ENCODE data around the gene ZMYM4.

- no peak for TF ChIP-seq CTCF (IDR thresholded peaks at IDR 0.05)
- no peak for TF ChIP-seq POLR2AphosphoS5 (IDR thresholded peaks at IDR 0.05; ENCODE audit: low read depth, low read length)
- no peak for TF ChIP-seq EZH2phosphoT487 (IDR thresholded peaks at IDR 0.05; ENCODE audit: borderline replicate concordance, low read depth)
- no peak for TF ChIP-seq EP300 (IDR thresholded peaks at IDR 0.05; ENCODE audit: borderline replicate concordance in 1 of 2, low read depth in 1 of 2, low read length in 1 of 2)
- no peak for TF ChIP-seq MAX (IDR thresholded peaks at IDR 0.05; ENCODE audit: low read depth)
- TF ChIP-seq ZBTB33 (IDR thresholded peaks at IDR 0.05; ENCODE audit: borderline replicate concordance, low read depth), result no peak
- TF ChIP-seq REST (IDR thresholded peaks at IDR 0.05; ENCODE audit: low read depth, low read length), result no peak
- no peak for TF ChIP-seq ELF1 (IDR thresholded peaks at IDR 0.05)
- no peak for TF ChIP-seq USF1 (IDR thresholded peaks at IDR 0.05; ENCODE audit: borderline replicate concordance, low read depth)
- no peak for TF ChIP-seq JUND (IDR thresholded peaks at IDR 0.05)
- no peak for TF ChIP-seq USF2 (IDR thresholded peaks at IDR 0.05; ENCODE audit: borderline replicate concordance, low read depth, low read length)
Observed at GRCh38 chr1:35231287-35231686, 37.2 kb upstream of the ZMYM4 start.
